Raji (cell line): Measurements from ENCODE around the gene KDM4B.

Source experiments
- POLR2A ChIP-seq: IDR thresholded peaks from 2 replicates; pipeline ENCODE4 v1.6.1; 2011; ENCODE audit warnings: low read depth, low read length, control low read depth; ENCODE audit not compliant: insufficient read depth

Gene KDM4B

DNA sequence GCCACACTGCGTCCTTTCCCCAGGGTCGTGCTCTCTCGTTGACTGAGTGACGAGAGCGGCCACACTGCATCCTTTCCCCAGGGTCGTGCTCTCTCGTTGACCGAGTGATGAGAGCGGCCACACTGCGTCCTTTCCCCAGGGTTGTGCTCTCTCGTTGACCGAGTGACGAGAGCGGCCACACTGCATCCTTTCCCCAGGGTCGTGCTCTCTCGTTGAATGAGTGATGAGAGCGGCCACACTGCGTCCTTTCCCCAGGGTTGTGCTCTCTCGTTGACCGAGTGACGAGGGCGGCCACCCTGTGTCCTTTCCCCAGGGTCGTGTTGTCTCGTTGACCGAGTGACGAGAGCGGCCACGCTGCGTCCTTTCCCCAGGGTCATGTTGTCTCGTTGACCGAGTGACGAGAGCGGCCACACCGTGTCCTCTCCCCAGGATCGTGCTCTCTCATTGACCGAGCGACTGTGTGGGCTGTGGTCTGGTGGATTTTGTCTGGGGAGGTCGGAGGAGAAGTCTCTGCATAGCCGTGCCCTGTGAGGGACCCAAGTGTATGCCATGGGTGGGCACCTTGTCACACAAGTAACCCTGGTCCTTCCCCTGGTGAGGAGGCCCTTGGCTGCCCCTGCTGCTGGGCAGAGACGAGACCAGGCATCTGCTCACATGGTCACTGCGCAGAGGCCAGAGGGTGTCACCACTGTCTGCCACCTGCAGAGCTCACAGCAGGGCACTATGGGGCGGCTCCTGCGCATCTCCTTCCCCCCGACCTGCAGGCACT is 107.7 kb downstream of the KDM4B start:
- no peak for TF ChIP-seq POLR2A

DNA sequence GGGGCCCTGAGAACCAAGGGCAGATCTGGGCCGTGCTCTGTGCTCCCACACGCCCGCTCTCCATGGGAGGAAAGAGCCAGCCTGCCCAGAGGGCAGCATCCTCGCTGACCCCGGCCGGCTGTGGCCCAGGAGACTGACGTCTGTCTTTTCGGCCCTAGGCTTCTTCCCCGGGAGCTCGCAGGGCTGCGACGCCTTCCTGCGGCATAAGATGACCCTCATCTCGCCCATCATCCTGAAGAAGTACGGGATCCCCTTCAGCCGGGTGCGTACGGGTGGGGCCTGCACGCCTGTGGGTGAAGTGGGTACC is 108.2 kb downstream of the KDM4B start:
- no peak for TF ChIP-seq POLR2A

DNA sequence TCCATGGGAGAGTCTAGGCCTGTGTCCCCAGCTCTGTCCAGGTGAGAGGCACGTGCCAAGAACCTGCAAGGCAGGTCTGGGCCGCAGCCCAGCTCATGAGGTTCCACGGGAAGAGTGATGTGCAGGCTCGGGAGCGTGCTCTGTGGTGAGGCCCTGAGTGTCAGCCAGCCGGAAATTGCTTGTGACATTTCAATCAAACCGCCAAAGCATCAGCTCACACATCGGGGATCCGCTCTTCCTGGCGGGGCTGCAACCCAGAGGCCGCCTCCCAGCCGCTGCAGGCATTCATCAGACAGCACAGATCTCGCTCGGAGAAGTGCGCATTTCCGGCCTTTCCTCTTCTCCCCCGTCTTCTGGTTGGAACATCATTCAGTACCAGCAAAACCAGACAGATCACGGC is 109.3 kb downstream of the KDM4B start:
- TF ChIP-seq POLR2A = no peak

DNA sequence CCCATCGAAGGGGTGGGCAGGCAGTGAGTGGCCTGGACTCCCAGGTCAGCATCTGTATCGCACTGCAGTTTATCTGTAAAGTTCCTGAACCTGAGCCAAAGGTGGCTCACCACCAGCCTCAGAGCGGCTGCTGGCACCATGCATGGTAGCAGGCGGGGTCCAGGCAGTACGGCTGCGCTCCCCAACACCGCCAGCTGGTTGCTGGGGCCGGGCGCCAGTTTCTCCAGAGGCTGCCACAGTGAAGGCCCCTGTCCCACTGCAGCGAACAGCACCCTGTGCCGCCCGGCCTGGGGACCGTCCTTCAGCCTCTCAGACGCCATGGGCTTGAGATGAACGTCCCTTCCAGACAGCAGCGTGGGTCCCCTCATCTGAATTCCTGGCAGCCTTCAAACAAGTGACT is 109.8 kb downstream of the KDM4B start:
- no peak for TF ChIP-seq POLR2A

DNA sequence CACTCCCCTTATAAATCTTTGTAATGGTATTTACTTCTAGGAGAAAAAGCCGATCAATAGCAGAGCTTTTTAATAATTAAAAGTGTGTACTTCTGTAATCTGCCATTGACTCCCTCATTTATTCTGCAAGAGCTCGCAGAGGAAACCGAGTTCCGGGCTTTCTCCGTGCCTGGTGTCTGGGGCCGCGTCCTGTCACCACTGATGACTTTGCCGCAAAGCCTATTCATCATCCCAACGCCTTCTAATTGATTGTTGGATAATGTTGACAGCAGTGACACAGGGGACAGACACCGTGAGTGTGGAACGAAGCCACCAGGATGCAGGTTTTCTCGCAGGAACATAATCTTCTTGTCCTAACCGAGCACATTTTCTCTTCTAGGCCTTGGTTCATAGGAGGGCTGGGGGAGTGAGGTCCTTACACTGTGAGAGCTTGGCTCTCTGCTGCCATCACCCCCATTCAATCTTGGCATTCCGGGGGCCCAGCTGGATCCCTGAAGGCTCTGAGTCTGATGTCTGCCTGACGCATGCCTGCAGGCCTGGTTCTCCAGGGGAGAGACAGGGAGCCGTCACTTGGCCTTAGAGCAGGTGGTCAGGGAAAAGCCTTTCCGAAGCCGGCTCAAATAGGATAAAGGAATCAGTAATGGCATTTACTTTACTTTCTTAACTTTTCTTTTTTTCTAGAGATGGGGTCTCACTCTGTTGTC is 110.3 kb downstream of the KDM4B start:
- no peak for TF ChIP-seq POLR2A

DNA sequence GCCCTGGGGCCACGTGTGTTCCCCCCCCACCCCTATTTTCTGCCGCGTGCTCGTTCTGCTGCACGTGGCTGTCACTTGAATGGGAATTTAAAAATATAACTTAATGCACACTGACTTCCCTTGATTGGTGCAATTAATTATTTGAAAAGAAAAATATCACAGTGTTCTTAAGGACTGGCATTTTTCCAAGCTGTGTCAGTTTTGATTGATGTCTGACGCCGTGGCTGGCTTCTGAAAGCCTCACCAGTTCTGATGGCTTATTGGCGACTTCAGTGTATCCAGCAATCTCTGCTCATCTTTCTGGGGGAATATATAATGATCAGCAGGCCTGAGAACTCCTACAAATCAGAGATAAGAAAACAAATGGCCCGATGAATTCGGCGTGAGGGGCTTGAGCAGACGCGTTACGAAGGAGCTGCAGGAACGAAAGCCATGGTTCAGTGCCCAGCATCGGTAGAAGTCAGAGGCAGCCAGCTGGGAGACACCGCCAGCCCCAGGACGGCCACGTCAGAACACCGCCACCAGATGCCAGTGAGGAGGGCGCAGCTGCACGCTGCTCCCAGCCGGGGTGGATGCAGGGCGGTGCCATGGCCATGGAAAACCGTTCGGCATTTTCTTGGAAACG is 111.2 kb downstream of the KDM4B start:
- TF ChIP-seq POLR2A = no peak

DNA sequence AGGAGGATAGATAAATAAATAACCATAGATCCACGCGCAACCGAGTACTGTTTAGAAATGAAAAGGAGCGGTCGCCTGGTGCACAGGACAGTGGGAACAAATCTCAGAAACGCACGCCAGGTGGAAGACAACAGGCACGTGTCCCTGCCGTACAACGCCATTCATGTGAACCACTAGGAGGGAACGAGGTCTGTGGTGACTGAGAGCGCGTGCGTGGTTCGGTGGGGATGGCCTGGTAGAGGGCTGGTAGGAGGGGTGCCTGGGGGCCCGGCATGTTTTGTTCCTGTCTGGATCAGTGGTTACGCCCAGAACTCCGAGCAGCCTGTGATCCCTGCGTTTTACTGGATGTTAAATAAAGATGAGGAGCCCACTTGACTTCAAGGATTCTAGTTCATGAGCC is 111.9 kb downstream of the KDM4B start:
- TF ChIP-seq POLR2A = no peak

DNA sequence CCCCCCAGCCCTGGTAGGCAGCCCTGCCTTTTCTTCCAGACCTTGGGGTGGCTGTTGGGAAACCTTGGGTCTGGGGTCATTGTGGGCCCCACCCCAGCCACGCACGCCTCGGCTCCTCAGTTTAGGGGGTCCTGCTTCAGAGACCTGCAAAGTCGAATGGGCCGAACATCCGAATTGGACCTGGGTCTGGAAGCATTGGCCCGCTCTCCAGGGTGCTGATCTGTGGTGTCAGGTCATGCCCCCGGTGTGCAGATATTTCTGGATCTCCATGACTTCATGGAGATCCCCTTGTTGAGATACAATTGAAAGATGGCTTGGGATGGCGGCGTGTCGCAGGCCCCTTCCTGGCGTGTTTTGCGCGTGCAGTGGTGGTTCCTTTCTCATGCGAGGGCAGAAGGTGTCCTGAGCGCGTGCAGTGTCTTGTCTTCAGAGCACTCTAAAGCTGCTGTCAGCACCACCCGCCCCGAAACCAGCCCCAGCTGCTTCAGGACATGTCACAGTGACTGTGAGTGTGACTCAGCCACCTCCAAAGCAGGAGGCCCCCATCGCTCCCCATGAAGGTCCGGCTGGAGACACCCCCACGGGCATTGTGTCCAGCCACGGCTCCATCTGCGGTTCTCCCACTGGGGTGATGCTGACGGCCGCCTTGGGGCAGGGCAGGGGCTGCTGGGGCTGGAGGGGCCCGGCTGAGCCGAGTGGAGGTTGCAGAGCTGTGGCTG is 112.7 kb downstream of the KDM4B start:
- TF ChIP-seq POLR2A = no peak

DNA sequence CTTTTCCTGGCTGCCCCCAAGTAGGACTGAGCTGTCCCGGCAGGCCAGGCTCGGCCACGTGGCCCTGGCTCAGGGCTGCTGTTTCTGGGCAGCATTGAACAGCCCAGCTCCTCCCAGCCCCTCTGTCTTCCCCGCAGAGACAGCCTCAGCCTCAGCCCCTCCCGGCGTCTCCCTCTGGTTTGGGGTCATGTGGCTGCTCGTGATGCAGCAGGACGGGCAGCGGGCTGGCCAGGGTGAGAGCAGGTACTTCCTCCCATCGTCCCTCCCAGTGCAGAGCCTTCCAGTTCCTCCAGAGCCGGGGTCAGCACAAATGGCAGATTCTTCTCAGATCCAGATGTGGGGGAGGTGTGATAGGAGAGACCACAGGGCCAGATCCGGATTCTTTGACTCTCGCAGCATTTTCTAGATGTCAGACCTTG is 114.6 kb downstream of the KDM4B start:
- no peak for TF ChIP-seq POLR2A

DNA sequence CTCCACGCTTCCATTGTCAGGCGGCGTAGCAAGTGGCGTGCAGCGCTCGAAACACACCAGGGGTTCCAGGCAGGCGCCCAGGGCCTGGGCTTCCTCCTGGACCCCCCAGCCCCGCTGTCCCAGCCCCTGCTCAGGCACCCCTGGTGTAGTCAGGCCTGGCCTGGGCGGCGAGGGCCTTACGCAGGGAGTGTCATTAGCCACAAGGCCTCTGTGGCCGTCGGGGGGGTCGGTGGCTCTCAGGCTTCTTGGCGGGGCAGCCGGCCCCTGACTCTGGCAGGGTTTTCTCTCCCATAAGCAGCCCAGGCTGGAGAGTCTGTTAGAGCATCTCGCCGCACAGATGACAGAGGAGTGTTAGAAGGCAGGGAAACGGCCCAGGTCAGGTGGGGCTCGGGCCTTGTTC is 116.7 kb downstream of the KDM4B start:
- no peak for TF ChIP-seq POLR2A

DNA sequence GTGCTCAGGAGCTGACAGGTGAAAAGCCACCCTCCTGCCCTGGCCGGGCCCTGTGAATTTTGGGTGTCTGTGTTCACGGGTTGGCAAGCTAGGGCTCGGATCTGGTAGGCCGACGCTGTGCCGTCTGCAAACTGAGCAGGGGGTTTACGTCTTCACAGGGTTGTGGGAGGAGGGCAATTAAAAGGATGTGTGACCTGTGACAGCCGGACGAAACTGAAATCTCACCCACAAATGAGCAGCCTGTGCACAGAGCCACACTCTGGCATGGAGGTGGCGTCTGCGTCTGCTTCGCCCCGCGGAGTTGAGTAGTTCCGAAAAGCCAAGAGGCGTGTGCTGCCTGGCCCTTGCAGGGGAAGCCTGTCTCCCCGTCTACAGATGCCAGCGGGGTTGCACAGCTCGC is 117.3 kb downstream of the KDM4B start:
- no peak for TF ChIP-seq POLR2A

DNA sequence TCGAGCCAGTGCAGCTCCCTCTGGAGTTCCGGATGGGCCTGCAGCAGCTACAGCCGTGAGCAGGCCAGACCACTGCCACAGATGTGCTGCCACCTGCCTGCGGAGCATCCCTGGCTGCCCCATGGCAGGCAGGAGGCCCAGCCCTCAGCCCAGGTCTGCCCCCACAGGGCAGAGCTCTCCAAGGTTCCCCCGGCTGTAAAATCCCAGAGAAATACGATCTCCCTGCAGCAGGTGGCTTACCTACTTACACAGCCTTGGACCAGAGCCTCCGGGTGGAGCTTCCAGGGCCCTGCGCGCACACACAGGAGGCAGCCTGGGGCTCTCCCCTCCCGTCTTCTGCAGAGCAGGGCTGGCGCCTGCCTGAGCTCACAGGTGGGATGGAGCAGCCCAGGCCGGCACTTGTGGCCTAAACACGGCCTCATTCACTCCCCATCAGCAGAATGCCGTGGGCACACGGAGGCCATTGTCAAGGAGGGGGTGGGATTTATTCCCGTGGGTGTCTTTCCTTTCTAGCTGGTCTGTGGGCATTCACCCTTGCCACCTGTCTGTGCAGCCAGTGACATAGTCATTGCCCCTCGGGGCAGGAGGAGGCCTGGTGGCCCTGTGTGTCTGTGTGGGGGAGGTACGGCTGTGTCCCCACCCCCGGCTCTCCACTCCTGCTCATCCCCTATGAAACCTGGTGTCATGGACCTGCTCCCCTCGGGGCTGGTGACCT is 118.0 kb downstream of the KDM4B start:
- TF ChIP-seq POLR2A = no peak

DNA sequence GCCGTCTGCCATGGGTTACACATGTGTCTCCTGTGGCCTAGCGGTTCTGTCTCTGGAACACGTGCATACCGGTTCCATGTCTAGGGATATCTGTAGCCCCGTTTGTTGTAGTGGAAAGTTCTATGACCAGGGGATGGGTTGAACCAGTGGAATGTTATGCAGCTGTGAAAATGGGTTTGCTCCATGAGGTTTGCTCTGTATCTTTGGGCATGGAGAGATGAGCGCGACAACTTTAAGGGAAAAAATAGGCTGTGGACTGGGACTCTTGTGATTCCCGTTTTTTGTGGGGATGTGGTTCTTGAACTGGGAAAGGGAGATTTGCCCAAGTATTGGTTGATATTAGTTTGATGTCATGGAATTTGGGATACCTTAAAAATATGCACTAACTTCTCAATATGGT is 120.4 kb downstream of the KDM4B start:
- TF ChIP-seq POLR2A = no peak

DNA sequence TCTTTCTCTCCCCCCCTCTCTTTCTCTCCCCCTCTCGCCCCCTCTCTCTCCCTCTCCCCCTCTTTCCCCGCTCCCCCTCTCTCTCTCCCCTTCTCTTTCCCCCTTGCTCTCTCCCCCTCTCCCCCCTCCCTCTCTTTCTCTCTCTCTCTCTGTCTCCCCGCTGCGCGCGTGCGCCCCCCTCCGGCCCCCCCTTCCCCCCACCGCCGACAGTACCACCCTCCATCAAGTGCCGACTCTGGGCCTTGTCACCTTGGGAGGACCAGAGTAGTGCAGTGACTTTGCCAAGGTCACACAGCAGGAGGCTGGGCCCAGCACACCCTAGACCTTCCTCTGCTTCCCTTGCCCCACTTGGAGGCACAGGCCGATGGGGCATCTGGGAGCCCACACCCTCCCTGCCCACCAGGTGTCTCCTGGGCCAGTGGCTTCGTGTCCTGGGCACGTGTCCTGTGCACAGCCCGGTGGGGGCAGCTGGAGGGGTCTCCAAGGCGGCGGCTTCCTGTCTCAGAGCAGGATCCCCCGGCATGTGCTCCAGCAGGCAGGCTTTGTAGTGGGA is 121.6 kb downstream of the KDM4B start:
- no peak for TF ChIP-seq POLR2A

DNA sequence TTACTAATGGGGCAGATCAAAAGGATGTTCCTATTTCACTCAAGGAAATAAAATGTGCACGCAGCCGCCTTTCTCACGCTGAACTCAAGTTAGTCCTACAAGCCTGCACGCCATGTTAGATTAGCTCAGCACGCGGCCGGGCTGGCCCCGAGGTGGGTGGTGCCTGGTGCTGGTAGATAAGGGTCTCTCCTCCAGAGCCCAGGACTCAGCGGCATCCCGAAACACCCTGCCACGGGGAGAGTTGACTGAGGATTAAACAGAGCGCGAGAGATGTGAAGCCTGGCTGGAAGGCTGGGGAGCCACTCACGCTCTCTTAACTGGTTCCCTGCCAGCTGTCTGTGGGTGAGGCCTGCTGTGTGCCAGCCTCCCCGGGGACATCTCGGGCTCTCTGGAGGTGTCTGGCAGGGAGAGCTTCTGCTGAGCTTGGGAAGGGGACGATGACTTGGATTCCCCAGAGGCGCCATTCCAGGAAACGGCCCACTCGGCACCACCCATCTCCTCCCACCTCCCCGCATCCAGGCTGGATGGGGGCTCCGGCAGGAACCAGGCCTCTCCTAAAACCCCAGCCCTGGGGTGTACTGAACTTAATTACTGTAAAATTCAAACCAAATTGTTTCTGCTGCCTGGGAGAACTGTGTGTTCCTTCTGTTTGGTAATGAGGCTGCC is 122.2 kb downstream of the KDM4B start:
- TF ChIP-seq POLR2A = no peak
